Fibroblast of villous mesenchyme (primary cell): ENCODE data around the gene PTCRA. TPM values are rescaled to one million over a fixed set of nuclear protein-coding genes. Genes with fewer than 3 reads are reported as not detected.

ENCODE experiments used
- DNase-seq: peaks from one replicate; pipeline ENCODE4 v3.0.0-alpha.2; 2010; ENCODE audit warnings: low read depth
- H3K4me3 ChIP-seq: 2 replicates; pipeline ENCODE4 v1.5.1; 2011; ENCODE audit warnings: low read depth, mild to moderate bottlenecking, low read length
- CTCF ChIP-seq: IDR thresholded peaks from 2 replicates; pipeline ENCODE4 v1.5.1; 2012; ENCODE audit warnings: low read depth, mild to moderate bottlenecking, low read length; ENCODE audit not compliant: insufficient read depth
- total RNA-seq: library from RNA; depleted of rRNA; stranded (reverse); fragments of >200 nt; gene quantifications from 2 replicates; pipeline ENCODE4 v1.2.3, GENCODE V29; 2012

PTCRA gene
- total RNA-seq, 1 donor = not detected

GRCh38 chr6:42973926-42974325 is 58.1 kb downstream of the PTCRA start:
- DNase-seq = no peak
- TF ChIP-seq CTCF = no peak
- no peak overlapping the region for H3K4me3 ChIP-seq

GRCh38 chr6:42974919-42975505 is 59.2 kb downstream of the PTCRA start:
- TF ChIP-seq CTCF = no peak
- DNase-seq = no peak
- H3K4me3 ChIP-seq = no peak overlapping the region

Other genes starting within 250 kb of the PTCRA start
- gene PRPH2, start 193.5 kb upstream of the PTCRA start, total RNA-seq = 2.6 and 5.2 TPM in 2 replicates
- gene TBCC, start 169.9 kb upstream of the PTCRA start, total RNA-seq = 38.7 and 42.3 TPM in 2 replicates
- 4.5 and 5.6 TPM in 2 replicates for gene BICRAL, start 134.0 kb upstream of the PTCRA start, total RNA-seq
- 117 and 157 TPM in 2 replicates for gene RPL7L1, start 36.4 kb upstream of the PTCRA start, total RNA-seq
- 26.7 and 36.7 TPM in 2 replicates for gene CNPY3, start 13.4 kb downstream of the PTCRA start, total RNA-seq
- gene GNMT, start 44.7 kb downstream of the PTCRA start, total RNA-seq = 0.32 TPM in 1 of 2 replicates, not detected in the other
- gene PEX6, start 63.1 kb downstream of the PTCRA start, total RNA-seq = 26.4 and 41.0 TPM in 2 replicates
- 34.8 and 47.5 TPM in 2 replicates for gene PPP2R5D, start 68.5 kb downstream of the PTCRA start, total RNA-seq
- 60.0 and 68.9 TPM in 2 replicates for gene MEA1, start 97.9 kb downstream of the PTCRA start, total RNA-seq
- 92.1 and 93.3 TPM in 2 replicates for gene KLHDC3, start 98.2 kb downstream of the PTCRA start, total RNA-seq
- 114 and 125 TPM in 2 replicates for gene RRP36, start 105.6 kb downstream of the PTCRA start, total RNA-seq
- 46.1 and 54.8 TPM in 2 replicates for gene CUL7, start 137.8 kb downstream of the PTCRA start, total RNA-seq
- gene MRPL2, start 143.4 kb downstream of the PTCRA start, total RNA-seq = 20.7 and 23.8 TPM in 2 replicates
- 16.0 and 16.1 TPM in 2 replicates for gene KLC4, start 143.6 kb downstream of the PTCRA start, total RNA-seq
- gene PTK7, start 160.3 kb downstream of the PTCRA start, total RNA-seq = 191 and 199 TPM in 2 replicates